ES-I3 (cell line): Measurements from ENCODE around the gene B9D2.
"Not testable (repeated sequence)": the region's sequence is repeated elsewhere in the genome, so short reads cannot be mapped to it uniquely, and the experiment has no call there.

Experiments
- H3K36me3 ChIP-seq: 2 replicates; pipeline ENCODE4 v1.6.1; 2013; ENCODE audit warnings: mild to moderate bottlenecking, low read length, control low read depth, moderate library complexity; ENCODE audit not compliant: insufficient read depth
- H3K4me1 ChIP-seq: 2 replicates; pipeline ENCODE4 v1.6.1; 2013; ENCODE audit warnings: mild to moderate bottlenecking, control low read depth, low read length; ENCODE audit not compliant: insufficient read depth
- H3K9ac ChIP-seq: 2 replicates; pipeline ENCODE4 v1.6.1; 2013; ENCODE audit warnings: low read depth, mild to moderate bottlenecking, low read length, moderate library complexity
- H3K9me3 ChIP-seq: 2 replicates; pipeline ENCODE4 v1.6.1; 2013; ENCODE audit warnings: mild to moderate bottlenecking, low read length, moderate library complexity; ENCODE audit not compliant: control insufficient read depth, insufficient read depth

Gene B9D2

GRCh38 chr19:41399525-41399924, 35.6 kb upstream of the B9D2 start:
- H3K9me3 ChIP-seq: no peaks in the 10 kb centered on the region
- no peak overlapping the region for H3K9ac ChIP-seq
- no peaks in the 10 kb centered on the region; the same call in 1 of the 2 replicates for H3K4me1 ChIP-seq
- H3K36me3 ChIP-seq: no peaks in the 10 kb centered on the region

GRCh38 chr19:41399091-41399490, 35.1 kb upstream of the B9D2 start:
- H3K36me3 ChIP-seq: no peaks in the 10 kb centered on the region
- no peak overlapping the region for H3K9ac ChIP-seq
- no peaks in the 10 kb centered on the region; the same call in 1 of the 2 replicates for H3K4me1 ChIP-seq
- H3K9me3 ChIP-seq: no peaks in the 10 kb centered on the region

- Histone ChIP-seq H3K9me3 (no peaks in the 10 kb centered on the region), H3K4me1 (no peaks in the 10 kb centered on the region; the same call in 1 of the 2 replicates), H3K9ac (peak overlapping the region; percentile 98), H3K36me3 (no peaks in the 10 kb centered on the region)
These were observed 34.6 kb upstream of the B9D2 start for GRCh38 chr19:41398598-41398997.

GRCh38 chr19:41398050-41398418, 34.1 kb upstream of the B9D2 start:
- peak overlapping the region; percentile 98 for H3K9ac ChIP-seq
- H3K4me1 ChIP-seq: no peaks in the 10 kb centered on the region; the same call in 1 of the 2 replicates

GRCh38 chr19:41397086-41398049, 33.4 kb upstream of the B9D2 start, which contains the start of the genes BCKDHA and EXOSC5:
TSS of gene BCKDHA (plus strand) at chr19:41397818. CDS start at chr19:41397828, 10 bp downstream.
TSS of gene EXOSC5 (minus strand) at chr19:41397359. CDS start at chr19:41397328, 31 bp downstream.
- Histone ChIP-seq H3K9ac (peak within 1 kb of the TSS; percentile 98), H3K36me3 (no peaks in the 10 kb centered on the region), H3K4me1 (no peaks in the 10 kb centered on the region; the same call in 1 of the 2 replicates), H3K9me3 (no peaks in the 10 kb centered on the region)

More at GRCh38 chr19:41398050-41398418, 34.1 kb upstream of the B9D2 start:
- Histone ChIP-seq H3K9me3 (no peaks in the 10 kb centered on the region), H3K36me3 (no peaks in the 10 kb centered on the region)

GRCh38 chr19:41395355-41395754, 31.4 kb upstream of the B9D2 start:
- H3K9ac ChIP-seq: no peak overlapping the region
- H3K36me3 ChIP-seq: no peaks in the 10 kb centered on the region; the same call in 1 of the 2 replicates
- H3K4me1 ChIP-seq: no peaks in the 10 kb centered on the region; the same call in 1 of the 2 replicates
- no peaks in the 10 kb centered on the region for H3K9me3 ChIP-seq

- Histone ChIP-seq H3K9me3 (no peaks in the 10 kb centered on the region), H3K9ac (no peak overlapping the region), H3K4me1 (no peaks in the 10 kb centered on the region), H3K36me3 (no peaks in the 10 kb centered on the region; the same call in 1 of the 2 replicates)
These were observed 28.8 kb upstream of the B9D2 start for GRCh38 chr19:41392775-41393174.

GRCh38 chr19:41391618-41392017, 27.7 kb upstream of the B9D2 start:
- H3K36me3 ChIP-seq: no peaks in the 10 kb centered on the region; the same call in 1 of the 2 replicates
- no peak overlapping the region for H3K9ac ChIP-seq
- H3K4me1 ChIP-seq: no peaks in the 10 kb centered on the region
- no peaks in the 10 kb centered on the region for H3K9me3 ChIP-seq

GRCh38 chr19:41386442-41386841, 22.5 kb upstream of the B9D2 start:
- H3K36me3 ChIP-seq: no peaks in the 10 kb centered on the region; the same call in 1 of the 2 replicates
- no peak overlapping the region for H3K9ac ChIP-seq
- H3K4me1 ChIP-seq: no peaks in the 10 kb centered on the region
- no peaks in the 10 kb centered on the region for H3K9me3 ChIP-seq

GRCh38 chr19:41384351-41384750, 20.4 kb upstream of the B9D2 start:
- no peaks in the 10 kb centered on the region for H3K9me3 ChIP-seq
- H3K9ac ChIP-seq: no peak overlapping the region
- H3K4me1 ChIP-seq: no peaks in the 10 kb centered on the region
- H3K36me3 ChIP-seq: no peaks in the 10 kb centered on the region

GRCh38 chr19:41381536-41381935, 17.6 kb upstream of the B9D2 start:
- H3K9ac ChIP-seq, H3K9me3 ChIP-seq, H3K36me3 ChIP-seq, H3K4me1 ChIP-seq: not testable (repeated sequence)

- no peaks in the 10 kb centered on the region for H3K9me3 ChIP-seq
- no peak overlapping the region for H3K9ac ChIP-seq
- no peaks in the 10 kb centered on the region for H3K36me3 ChIP-seq
- no peaks in the 10 kb centered on the region for H3K4me1 ChIP-seq
These were observed 14.2 kb upstream of the B9D2 start for GRCh38 chr19:41377977-41378709.

GRCh38 chr19:41376998-41377365, 13.0 kb upstream of the B9D2 start:
- no peaks in the 10 kb centered on the region for H3K9me3 ChIP-seq
- H3K36me3 ChIP-seq: no peaks in the 10 kb centered on the region
- H3K4me1 ChIP-seq: no peaks in the 10 kb centered on the region
- H3K9ac ChIP-seq: peak overlapping the region; percentile 76

GRCh38 chr19:41376241-41376997, 12.5 kb upstream of the B9D2 start, which contains the start of gene TMEM91:
TSS of gene TMEM91 (plus strand) at chr19:41376533. CDS start at chr19:41378310, 1,777 bp downstream.
- H3K9ac ChIP-seq: peak within 1 kb of the TSS; percentile 76

More at GRCh38 chr19:41376241-41376997, 12.5 kb upstream of the B9D2 start, which contains the start of gene TMEM91:
- H3K36me3 ChIP-seq: no peaks in the 10 kb centered on the region
- H3K4me1 ChIP-seq: no peaks in the 10 kb centered on the region
- H3K9me3 ChIP-seq: no peaks in the 10 kb centered on the region
